GM18873 (cell line): Measurements from ENCODE around the gene GALNT18.

Source experiments
- ATAC-seq: cut with Tn5 transposase; IDR thresholded peaks from one replicate; pipeline ENCODE4 v1.9.1; 2021; ENCODE audit warnings: mild to moderate bottlenecking, moderate library complexity, moderate number of reproducible peaks; ENCODE audit not compliant: unreplicated experiment, low FRiP score

GALNT18 gene

DNA sequence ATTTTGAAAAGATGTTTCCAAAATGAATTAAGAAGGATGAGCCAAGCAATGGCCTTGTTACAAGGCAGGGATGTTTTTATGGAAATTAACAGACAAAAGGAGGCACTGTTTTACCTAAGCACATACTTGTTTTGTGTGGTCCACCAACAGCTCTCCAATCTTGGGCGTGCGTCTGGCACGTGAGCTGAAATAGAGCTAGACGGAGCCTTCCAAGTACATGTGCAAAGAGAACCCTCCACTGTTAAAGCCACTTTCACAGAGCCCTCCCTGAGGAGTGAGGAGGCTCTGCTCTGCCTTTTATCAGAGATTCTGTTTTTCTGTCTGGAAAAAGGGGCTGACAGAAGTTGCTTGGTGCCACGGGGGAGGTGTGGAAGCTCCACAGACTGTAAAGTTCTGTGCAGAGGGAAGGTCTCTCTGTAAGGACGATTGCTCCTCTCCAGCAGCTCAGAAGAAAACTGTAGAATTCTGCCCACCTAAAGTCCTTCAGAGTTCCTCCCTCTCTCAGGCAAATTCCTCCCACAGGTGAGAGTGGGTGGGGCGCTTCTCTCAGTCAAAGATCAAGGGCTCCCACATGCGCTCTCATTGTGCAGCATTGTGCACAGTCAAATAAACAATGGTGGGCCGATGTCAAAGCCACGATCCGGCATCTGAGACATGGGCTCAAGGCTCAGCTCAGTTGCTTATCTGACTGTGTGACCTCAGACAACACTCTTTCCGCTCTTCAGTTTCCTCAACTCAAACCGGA is 176.2 kb downstream of the GALNT18 start:
- no peak for ATAC-seq

- ATAC-seq: no peak
Measured at GRCh38 chr11:11444804-11445131, 177.0 kb downstream of the GALNT18 start.

DNA sequence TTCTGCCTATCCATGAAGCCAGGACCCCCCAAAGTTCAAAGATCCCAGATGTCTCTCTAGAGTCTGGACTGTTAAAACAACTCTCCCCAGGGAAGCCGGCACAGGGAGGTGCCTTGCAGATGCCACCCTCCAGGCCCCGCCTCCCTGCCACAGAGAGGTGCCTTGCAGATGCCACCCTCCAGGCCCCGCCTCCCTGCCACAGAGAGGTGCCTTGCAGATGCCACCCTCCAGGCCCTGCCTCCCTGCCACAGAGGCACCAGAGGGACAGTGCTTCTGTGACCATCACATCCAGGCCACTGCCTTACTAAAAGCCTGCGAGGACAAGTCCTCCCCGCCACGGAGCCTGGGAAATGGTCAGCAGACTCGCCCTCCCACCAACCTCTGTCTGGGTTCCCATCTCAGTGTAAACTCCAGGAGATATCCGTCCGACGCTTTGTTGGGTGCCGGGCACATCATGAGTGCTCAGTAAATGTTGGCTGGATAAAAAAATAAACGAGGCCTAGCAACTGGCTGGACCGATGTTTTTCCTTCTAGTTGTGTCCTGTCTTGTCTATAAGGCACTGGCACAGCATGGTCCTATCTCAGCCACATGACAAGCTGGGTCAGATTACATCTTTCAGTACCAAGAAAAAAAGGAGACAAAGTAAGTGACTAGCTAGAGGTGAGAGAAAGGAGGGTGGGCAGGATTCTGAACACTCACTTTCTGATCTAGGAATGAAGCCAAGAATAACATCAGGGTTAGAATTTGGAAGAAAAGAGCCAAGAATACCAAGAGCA is 177.6 kb downstream of the GALNT18 start:
- no peak for ATAC-seq

DNA sequence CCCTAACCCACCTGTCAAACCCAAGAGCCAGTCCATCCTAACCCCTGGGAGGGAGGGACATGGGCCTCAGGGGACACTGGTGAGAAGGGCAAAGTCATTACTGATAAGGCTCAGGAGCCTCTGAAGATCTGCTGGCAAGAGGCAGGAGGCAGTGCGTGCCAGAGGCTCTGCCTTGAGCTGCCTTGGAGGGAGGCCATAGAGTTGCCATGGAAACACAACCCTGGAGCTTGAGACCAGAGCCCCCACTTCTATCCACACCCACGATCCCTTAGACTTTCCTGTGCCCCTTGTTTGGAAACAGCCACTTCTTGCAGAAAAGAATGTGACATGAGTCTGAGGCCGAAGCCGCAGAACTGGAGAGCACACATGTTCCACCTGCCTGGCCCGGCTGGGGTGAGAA is 179.0 kb downstream of the GALNT18 start:
- ATAC-seq: no peak

DNA sequence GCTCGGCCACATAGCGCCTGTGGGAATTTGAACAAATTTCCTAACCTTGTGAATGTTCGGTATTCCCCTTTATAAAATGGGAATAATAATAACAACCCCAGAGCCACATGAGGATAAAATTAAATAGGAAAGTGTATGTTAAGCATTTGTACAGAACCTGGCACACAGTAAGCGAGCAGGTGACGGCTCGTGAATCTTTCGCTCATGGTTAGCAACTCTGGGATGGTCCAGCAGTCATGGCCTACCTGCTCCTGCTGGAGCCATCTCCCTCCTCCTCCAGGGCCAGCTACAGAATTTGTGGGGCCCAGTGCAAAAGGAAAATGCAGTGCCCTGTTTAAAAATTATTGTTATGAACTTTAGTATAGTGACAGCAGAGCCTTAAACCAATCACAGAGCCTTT is 180.3 kb downstream of the GALNT18 start:
- no peak for ATAC-seq

DNA sequence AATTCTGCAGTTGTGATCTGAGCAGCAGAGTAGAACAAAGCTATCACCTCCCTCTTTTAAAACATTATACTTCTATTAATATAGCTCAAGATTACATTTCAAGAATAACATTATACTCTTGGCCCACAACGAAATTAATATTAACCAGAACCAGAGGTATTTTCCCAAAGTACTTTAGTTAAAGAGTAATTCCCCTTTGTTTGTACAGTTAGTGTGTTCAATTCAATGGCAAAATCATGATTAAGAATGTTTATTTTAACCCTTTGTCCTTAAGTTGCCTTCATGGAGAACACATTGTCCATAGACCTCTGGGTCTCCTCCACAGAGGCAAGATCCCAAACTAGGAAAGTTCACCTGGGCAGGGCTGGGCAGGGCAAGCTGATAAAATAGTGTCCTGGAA is 180.7 kb downstream of the GALNT18 start:
- no peak for ATAC-seq

DNA sequence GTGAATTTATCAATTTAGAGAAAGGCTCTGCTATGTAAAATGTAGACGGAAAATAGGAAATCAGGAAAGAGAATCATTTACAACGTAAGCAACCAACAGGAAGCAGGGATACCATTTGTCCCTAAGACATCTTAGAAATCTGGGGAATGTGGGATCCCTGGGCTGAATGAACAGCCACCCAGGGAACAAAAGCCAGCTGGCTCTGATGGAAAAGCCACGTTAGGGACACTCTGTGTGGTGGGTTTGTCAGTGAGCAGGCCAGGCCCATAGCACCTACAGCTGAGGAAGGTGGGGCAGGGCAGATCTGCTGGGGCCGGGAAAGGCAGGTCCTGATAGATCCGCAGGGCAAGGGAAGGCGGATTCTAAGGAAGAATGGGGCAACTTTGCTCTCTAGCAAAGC is 181.7 kb downstream of the GALNT18 start:
- ATAC-seq: no peak

- ATAC-seq: no peak
Measured at GRCh38 chr11:11439591-11439990, 182.2 kb downstream of the GALNT18 start.

GRCh38 chr11:11436715-11437313 is 185.0 kb downstream of the GALNT18 start:
- ATAC-seq: no peak

- no peak for ATAC-seq
Measured at GRCh38 chr11:11435635-11436034, 186.2 kb downstream of the GALNT18 start.

- no peak for ATAC-seq
Measured at GRCh38 chr11:11433960-11434359, 187.8 kb downstream of the GALNT18 start.

DNA sequence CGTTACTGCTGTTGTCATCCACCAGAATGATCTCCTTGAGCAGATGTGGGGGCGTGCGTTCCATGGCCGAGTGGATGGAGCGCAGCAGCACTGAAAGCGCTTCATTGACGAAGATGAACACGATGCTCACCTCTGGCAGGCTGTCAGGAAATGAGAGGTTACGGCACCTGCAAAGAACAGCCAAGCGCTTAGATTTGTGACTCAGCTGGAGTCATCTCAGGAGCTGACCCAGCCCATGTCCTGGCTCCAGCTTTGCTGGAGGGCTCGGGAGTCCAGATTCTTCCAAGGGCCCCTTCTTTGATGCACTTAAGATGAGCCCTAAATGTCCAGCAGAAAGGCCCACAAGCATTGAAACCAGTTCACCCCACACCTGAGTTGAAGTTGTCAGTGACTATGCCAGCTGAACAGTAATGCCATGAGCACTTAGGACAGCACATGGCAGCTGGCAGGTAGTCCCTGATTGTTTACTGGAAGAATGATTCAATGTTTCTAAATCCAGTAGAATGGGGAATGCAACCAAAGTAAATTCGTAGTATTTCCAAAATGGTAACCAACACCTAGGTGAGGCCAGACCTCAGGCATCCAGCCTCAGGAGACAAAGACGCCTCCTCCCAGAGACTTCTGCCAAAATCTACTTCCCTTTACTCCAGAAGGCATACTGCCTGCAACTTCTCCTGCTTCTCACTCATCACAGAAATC is 189.0 kb downstream of the GALNT18 start:
- ATAC-seq: no peak

DNA sequence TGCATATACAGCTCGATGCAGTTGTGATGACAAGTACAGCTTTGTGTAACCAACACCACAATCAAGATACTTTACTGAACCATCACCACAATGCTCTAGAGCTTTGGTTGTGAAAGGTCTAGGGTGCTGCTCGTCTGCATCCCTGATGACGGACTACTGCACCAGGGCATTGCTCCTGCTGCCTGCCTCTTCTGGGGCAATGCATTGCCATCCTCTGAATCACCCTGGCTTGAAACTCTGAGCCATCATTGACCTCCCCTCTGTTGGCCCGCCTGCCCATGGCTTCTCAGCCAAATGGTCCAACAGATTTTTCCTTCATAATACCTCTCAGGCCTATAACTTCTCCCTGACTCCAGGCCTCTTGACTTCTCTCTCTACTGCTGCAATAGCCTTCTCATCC is 191.4 kb downstream of the GALNT18 start:
- no peak for ATAC-seq

DNA sequence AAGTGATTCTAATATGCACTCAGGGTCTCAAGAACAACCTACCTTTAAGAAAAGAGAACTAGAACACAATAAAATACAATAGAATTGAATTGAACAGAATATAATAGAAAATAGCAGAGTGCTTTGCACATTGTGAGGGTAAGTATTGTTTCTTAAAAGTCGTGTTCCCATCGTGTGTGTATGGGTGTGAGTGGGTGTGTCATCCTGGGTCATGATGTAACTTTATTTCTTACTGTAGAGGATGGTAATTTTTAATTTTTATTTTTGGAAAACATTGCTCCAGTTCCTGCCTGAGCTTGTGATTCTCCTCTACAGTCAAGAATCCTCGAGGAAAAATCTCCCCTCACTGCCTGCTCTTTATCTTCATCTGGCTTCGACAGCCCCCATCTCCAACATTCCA is 193.1 kb downstream of the GALNT18 start:
- ATAC-seq: no peak

DNA sequence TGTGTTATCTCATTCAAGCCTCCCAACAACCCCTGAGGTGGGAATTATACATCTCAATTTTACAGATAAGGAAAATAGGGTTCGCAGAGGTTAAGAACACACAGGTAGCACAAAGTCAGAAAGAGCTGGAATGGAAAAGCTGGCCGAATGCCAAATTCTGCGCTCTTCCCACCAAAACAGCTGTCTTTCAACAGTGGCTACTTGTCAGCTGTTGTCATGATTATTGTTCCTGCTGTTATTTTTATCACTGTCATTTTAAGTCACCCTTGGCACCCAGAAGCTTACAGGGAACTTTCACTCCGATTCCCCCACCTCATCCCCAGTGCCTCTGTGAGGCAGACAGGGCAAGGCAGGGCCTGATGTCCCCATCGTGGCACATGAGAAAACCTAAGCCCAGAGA is 194.3 kb downstream of the GALNT18 start:
- ATAC-seq: no peak

- ATAC-seq: no peak
Measured at GRCh38 chr11:11427140-11427539, 194.7 kb downstream of the GALNT18 start.

DNA sequence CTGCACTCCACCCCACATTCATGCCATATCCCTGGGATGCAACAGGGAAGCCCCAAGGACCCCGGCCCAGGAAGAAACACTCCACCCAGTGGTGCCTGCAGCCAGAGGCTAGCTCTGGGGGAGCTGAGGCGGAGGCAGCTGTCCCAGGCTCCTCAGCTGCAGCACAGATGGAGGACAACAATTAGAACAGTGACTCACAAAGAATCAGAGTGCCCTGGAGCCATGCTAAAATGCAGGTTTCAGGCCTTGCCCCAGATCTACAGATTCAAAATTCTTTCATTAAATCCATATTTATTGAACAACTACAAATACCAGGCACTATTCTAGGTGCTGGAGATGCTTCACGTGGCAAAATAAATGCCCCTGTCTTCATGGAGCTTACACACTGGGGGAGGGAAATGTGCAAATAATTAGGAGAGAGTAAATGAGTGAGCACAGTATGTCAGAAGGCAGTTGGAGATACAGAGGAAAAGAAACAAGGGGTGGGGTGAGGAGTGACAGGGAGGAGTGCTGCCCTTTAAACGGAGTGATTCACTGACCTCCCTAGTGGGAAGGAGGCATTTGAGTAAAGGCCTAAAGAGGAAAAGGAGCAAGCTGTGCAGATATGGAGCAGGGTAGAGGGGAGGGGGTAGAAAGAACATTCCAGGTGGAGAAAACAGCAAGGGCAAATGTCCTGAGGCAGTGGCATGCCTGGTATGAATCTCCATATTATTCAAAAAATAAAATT is 195.4 kb downstream of the GALNT18 start:
- ATAC-seq: no peak

- no peak for ATAC-seq
Measured at GRCh38 chr11:11425806-11426205, 196.0 kb downstream of the GALNT18 start.

DNA sequence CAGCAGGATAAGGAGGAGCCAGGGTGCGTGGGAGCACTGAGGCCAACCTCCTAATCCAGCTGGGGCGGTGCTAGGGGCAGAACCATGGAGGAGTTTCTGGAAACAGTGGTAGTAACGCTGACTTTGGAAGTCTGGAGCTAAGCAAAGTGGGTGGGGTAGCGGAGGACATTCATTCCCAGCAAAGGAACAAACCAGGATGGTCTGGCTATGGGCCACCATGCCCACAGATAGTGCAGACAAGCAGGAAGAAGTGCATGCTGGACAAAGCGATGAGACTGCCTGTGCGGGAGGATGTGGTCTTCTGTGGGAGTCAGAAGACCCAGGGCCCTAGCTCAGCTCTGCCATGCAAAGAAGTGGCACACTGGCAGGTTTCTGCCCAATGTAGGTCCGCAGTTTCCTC is 197.1 kb downstream of the GALNT18 start:
- ATAC-seq: no peak

DNA sequence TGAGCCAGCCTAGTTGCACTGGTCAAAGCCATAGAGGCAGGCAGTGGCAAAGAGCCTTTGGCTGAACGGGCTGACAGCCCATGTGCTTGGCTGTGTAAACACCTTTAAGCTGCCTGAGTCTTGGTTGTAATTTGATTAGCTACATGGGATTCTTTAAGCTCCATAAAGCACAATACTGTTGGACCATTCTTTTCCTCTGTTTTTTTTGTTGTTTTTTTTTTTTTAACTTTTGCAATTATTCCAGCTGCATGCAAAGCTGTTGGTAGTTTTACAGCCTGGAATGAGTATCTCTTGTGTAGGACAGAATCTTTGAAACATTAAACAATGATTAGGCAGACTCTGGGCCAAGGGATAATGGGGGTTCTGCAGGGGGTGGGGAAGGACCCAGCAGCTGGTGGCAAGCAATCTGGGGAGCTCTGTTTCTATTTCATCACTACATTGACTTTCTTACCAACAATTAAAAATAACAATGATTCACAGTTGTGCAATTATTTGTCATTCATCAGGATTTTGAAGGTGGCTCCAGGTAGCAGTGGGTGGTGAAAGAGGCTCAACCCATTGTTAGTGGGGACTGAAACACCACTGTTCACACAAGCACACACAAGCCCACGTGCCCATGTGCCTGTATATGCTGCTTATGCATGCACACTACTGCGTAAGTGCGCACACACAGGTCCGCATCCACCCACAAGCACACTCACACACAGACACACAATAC is 199.2 kb downstream of the GALNT18 start:
- no peak for ATAC-seq
